ENCODE data around the gene ZCCHC14.

ZCCHC14 gene

GRCh38 chr16:87448866-87449265 lies 44.0 kb downstream of the ZCCHC14 start:
- no peak for DNase-seq

GRCh38 chr16:87447323-87447722 lies 45.5 kb downstream of the ZCCHC14 start:
- DNase-seq = no peak

GRCh38 chr16:87446479-87446878 lies 46.3 kb downstream of the ZCCHC14 start:
- no peak for DNase-seq

DNA sequence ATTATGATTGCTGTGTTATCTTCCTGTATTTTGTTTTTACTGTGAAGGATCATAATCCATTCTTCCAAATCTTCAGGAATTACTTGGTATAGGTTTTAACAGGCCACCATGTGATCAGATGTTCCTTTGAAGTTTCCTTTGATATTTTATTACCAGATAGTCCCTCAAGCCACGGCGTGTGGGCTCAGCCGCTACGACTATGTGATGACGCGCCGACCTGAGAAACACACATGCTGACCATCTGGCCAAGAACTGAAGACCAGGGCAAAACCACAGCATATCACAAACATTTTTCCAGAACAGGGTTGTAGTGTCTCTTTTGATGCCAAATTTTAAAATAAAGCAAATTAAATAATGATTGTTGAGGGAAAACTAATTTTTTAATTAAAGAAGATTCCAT lies 47.3 kb downstream of the ZCCHC14 start:
- DNase-seq = no peak

DNA sequence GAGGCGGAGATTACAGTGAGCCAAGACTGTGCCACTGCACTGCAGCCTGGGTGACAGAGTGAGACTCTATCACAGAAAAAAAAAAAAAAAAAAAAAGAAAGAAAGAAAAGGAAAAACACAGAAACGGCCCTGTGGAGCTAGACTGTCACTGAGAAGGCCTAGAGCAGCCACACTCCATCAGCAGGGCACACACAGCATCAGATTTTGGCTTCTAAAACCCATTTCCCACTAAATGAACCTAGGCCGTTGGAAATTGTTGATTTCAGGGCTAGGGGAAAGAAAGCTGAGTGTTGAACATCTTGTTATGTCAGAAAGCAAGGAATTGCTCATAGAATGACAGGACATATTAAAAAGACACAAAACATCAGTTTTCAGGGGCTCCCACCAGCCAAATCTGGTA lies 48.9 kb downstream of the ZCCHC14 start:
- DNase-seq = no peak

GRCh38 chr16:87443016-87443415 lies 49.8 kb downstream of the ZCCHC14 start:
- DNase-seq = no peak

DNA sequence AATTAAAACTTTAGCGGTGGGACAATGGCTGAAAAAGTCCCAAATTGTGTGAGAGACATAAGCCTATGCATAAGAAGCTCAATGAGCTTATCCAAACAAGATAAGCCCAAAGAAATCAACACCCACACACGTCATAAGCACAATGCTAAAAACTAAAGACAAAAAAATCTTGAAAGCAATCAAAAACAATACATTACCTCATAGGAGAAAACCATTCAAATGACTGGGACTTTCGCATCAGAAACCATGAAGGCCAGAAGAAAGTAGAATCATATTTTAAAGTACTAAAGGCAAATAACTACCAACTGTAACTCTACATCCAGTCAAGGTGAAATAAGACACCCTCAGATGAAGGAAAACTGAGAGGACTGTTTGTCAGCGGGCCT lies 50.2 kb downstream of the ZCCHC14 start:
- no peak for DNase-seq

DNA sequence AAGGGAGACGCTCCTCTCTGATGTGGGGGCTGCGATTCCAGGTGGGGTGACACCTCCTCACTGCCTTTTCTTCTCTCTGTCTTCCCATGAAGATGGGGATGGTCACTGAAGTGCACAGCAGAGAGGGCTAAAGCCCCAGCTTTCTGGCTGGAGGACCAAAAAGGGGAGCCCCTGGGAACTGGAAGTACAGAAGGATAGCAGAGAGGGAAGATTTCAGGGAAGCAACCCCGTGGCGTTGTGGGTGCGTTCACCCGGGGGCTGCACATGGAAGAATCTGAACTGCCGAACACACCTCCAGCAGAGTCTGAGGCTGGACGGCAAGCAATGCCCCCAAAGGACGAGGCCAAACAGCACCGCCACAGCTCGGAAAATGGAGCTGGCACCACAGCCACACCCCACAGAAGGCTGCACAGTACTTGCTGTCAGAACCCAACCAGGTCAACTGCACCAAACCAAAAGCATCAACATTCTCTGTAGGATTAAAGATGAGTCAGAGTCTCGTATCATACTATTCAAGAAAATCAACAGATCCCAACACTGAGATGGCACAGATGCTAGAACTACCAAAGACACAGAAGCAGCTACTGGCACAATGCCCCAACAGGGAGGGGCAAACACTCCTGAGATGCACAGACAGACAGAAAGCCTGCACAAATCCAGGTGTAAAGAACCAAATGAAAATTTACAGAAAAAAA lies 50.8 kb downstream of the ZCCHC14 start:
- DNase-seq = no peak

DNA sequence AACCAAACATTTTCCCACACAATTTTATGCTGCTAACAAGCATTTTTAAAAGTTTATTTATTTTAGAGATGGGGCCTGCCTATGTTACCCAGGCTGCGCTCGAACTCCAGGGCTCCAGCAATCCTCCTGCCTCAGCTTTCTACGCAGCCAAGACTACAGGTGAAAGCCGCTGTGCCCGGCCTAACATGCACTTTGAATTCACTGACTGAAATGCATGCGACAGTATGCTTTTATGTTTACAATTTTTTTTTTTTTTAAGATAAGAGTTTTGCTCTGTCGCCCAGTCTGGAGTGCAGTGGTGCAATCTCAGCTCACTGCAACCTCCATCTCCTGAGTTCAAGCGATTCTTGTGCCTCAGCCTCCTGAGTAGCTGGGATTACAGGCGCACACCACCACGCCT lies 52.9 kb downstream of the ZCCHC14 start:
- DNase-seq = no peak

DNA sequence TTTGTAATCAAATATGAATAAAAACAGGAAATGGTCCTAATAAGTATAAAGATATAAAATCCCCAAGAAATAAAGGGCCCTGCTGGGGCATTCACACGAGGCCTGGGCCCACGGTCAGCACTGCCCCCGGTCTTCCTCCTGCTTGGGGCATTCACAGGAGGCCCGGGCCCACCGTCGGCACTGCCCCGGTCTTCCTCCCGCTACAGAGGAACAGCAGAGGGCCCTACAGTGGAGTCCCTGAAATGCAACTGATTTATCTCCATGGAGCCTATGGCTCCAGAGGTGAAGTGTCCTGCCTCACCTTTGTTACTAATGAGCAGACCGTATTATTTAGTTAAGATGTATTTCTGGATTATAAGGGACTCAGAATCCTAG lies 54.2 kb downstream of the ZCCHC14 start:
- no peak for DNase-seq

DNA sequence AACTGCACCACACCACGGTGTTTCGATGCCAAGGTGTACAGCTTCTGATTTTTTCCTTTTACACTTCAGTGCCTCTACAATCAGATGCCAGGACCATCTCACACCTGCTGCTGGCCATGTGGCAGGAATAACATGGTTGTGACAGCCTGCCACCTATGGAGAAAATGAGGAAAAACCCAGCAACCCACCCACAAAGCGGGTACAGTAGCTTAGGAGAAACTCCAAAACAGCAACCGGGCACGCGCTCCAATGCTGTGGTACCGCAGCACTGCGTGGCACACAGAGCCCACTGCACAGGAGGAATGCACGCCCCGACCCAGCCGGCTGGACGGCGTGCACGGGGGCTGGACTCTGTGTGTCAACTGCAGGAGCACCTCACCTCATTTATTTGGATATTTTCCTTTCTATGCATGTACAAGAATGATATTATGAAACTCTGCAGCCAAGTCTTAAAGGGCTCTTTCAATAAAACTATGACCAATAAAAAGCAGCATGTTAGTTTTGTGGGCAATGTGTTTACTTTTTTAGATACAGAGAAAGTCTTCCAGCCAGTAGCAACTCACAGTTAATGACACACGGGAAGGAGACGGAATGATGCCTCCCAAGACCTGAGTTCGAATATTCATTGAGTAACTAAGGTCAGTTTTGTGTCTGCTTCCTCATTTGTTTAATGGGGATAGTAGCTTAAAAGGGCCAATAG lies 54.8 kb downstream of the ZCCHC14 start:
- DNase-seq = no peak

DNA sequence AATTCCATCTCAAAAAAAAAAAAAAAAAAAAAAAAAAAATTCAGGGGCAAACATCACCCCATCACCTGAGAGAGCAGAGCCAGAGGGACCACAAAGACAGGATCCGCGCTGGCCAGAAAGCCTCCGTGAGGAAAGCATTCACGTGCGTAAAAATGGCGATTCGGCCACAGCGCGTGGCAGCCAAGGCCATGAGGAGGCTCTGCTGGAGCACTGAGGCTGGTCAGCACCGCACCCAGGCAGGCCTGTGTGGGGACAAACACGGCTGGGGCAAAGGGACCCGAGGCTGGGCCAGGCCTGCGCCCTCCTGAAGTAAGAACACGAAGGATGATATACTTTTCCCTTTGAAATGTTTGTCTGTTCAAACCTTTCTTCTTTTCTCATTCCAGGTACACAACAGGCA lies 55.5 kb downstream of the ZCCHC14 start:
- no peak for DNase-seq

GRCh38 chr16:87436225-87437172 lies 56.3 kb downstream of the ZCCHC14 start:
- no peak for DNase-seq

GRCh38 chr16:87435372-87436224 lies 57.2 kb downstream of the ZCCHC14 start:
- no peak for DNase-seq

DNA sequence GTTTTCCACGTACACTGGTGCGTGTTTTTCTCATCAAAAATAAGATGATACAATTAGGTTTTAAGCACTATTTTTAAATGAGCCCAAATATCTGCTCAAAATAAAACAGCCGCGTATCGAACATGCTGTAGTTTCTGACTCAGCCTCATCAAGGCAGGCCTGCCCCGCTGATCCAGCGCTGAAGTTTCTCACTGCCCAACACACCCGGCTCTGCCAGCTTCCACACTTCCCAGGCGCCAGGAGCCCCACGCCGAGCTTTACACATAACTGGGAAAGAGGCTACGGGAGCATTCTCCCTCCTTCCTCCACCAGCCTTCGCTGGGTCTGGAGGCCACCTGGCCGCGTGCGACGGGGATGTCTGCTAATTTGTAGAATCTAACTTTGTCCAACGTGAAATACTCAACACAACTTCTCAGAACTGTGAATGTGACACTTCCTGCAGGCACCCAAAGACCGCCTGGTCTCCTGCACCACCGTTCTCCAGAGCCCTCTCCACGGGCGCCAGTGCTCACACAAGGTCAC lies 58.6 kb downstream of the ZCCHC14 start:
- no peak for DNase-seq

DNA sequence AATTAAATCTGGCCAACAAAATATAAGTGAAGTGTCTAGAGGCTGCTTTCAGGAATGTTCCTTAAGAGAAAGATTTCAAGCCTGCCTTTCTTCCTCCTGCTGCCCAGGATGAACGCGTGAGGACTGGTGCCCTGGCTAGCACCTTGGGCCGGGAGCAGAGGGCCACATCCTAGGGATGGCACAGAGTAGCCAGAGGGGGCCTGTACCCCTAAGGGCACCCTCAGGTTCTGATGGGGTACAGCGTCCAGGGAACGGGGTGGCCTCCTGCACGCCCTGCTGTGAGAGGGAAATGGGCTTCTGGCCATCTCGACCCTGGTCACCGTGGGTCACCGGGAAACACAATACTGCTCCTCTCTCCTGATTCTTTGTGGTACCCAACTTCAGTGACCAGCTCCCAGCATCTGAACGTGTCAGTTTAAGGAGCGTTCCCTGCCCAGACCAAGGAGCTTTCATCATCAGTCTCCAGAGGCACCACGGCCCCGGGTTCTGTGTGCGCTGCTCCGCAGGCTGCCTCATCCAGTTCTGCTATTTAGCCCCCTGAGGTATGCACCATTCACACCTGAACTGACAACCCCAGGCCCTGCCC lies 60.4 kb downstream of the ZCCHC14 start:
- DNase-seq = no peak

GRCh38 chr16:87431926-87432325 lies 60.9 kb downstream of the ZCCHC14 start:
- no peak for DNase-seq

- DNase-seq = no peak
Observed at GRCh38 chr16:87426423-87427215, 66.2 kb downstream of the ZCCHC14 start.

DNA sequence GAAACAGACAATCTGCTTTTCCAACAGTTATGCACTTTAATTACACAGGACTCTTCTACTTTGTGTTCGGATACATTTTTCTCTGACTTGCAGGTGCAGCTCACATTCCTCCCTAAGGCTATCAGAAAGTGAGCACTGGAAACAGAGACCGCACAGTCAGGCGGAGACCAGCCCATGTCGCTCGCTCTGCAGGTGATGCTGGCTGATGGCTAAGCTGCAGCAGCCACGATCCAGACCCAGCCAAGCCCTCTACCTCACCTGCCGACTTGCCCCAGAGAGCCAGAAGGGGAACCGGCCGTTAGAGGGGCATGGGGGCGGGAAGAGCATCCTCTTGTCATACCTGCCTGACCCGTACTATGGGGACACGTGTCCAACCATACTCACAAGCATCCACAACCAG lies 66.9 kb downstream of the ZCCHC14 start:
- no peak for DNase-seq

DNA sequence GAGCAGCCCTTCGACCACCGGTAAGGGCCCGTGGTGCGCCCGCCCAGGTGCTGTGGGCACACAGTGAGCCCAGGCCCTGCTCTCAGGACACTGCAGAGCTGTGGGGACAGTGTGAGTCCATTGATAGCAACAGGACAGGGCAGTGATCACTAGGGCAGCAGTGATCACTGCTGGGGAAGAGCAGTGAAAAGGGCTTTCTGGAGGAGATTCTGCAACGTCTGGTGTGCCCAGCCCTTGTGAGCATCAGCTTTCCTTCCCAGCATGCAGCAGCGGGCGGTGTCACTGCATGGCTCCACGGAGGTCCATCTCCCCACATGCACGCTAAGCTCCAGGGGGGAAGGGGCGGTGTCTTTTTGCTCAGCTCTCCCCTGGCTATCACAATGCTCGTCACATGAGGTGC lies 68.6 kb downstream of the ZCCHC14 start:
- DNase-seq = no peak

- no peak for DNase-seq
Observed at GRCh38 chr16:87423429-87423828, 69.4 kb downstream of the ZCCHC14 start.
